Measurements from ENCODE around the gene LYRM7. TPM values are rescaled to one million over a fixed set of nuclear protein-coding genes. Genes with fewer than 3 reads are reported as not detected.
"Not testable (repeated sequence)": the region's sequence is repeated elsewhere in the genome, so short reads cannot be mapped to it uniquely, and the experiment has no call there.

Gene LYRM7
- total and polyA plus RNA-seq, 2 donors (not counting 1 experiment from before 2014, with no cell fraction given): 4.8 to 6.9 TPM

GRCh38 chr5:131246504-131246903 is 75.8 kb downstream of the LYRM7 start:
- no peaks in the 10 kb centered on the region for H3K79me2 ChIP-seq (ENCODE audit: control insufficient read depth, insufficient read depth, low read length)
- TF ChIP-seq EZH2 (IDR thresholded peaks at IDR 0.05; ENCODE audit: low read length, missing control alignments): no peak
- no peaks in the 10 kb centered on the region for H3K4me1 ChIP-seq (ENCODE audit: control insufficient read depth, extremely low read depth, insufficient read depth, low read length)
- no peak overlapping the region for H3K4me3 ChIP-seq (replicated peaks in 1 of 4; ENCODE audit: control extremely low read depth in 1 of 4, insufficient read depth in 1 of 4, low read depth in 3 of 4, low read length in 4 of 4)
- H3K9me3 ChIP-seq (ENCODE audit: control insufficient read depth, insufficient read depth, low read depth, low read length): no peaks in the 10 kb centered on the region
- H3K9ac ChIP-seq (ENCODE audit: insufficient read depth, low read length): no peak overlapping the region
- no peak overlapping the region for H2AFZ ChIP-seq (ENCODE audit: low read length)
- DNase-seq (ENCODE audit: low read depth in 2 of 2): no peak
- no peaks in the 10 kb centered on the region for H3K36me3 ChIP-seq (ENCODE audit: control insufficient read depth, insufficient read depth, low read length)
- no peaks in the 10 kb centered on the region for H4K20me1 ChIP-seq (ENCODE audit: control insufficient read depth, extremely low read depth, insufficient read depth, low read length)
- no peaks in the 10 kb centered on the region for H3K27me3 ChIP-seq (ENCODE audit: control insufficient read depth, insufficient read depth, low read length)
- no peak overlapping the region for H3K4me2 ChIP-seq (ENCODE audit: extremely low read depth, insufficient read depth, low read length)
- H3K27ac ChIP-seq (ENCODE audit: insufficient read depth, low read length): no peak overlapping the region

GRCh38 chr5:131250751-131251475 is 80.2 kb downstream of the LYRM7 start:
- no peak overlapping the region for H3K4me3 ChIP-seq (replicated peaks in 1 of 4; ENCODE audit: control extremely low read depth in 1 of 4, insufficient read depth in 1 of 4, low read depth in 3 of 4, low read length in 4 of 4)
- H3K4me1 ChIP-seq (ENCODE audit: control insufficient read depth, extremely low read depth, insufficient read depth, low read length): no peaks in the 10 kb centered on the region
- TF ChIP-seq, protein P1, sequence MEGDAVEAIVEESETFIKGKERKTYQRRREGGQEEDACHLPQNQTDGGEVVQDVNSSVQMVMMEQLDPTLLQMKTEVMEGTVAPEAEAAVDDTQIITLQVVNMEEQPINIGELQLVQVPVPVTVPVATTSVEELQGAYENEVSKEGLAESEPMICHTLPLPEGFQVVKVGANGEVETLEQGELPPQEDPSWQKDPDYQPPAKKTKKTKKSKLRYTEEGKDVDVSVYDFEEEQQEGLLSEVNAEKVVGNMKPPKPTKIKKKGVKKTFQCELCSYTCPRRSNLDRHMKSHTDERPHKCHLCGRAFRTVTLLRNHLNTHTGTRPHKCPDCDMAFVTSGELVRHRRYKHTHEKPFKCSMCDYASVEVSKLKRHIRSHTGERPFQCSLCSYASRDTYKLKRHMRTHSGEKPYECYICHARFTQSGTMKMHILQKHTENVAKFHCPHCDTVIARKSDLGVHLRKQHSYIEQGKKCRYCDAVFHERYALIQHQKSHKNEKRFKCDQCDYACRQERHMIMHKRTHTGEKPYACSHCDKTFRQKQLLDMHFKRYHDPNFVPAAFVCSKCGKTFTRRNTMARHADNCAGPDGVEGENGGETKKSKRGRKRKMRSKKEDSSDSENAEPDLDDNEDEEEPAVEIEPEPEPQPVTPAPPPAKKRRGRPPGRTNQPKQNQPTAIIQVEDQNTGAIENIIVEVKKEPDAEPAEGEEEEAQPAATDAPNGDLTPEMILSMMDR (conservative IDR thresholded peaks at IDR 0.05 in 1 of 2, IDR thresholded peaks at IDR 0.05 in 1 of 2; ENCODE audit: low read depth in 1 of 2, low read length in 2 of 2): no peak
- TF ChIP-seq EZH2 (IDR thresholded peaks at IDR 0.05; ENCODE audit: low read length, missing control alignments): no peak
- H3K4me2 ChIP-seq (ENCODE audit: extremely low read depth, insufficient read depth, low read length): no peak overlapping the region
- H3K36me3 ChIP-seq (ENCODE audit: control insufficient read depth, insufficient read depth, low read length): no peaks in the 10 kb centered on the region
- no peaks in the 10 kb centered on the region for H4K20me1 ChIP-seq (ENCODE audit: control insufficient read depth, extremely low read depth, insufficient read depth, low read length)
- no peak overlapping the region for H2AFZ ChIP-seq (ENCODE audit: low read length)
- DNase-seq (ENCODE audit: low read depth in 2 of 2): no peak
- no peaks in the 10 kb centered on the region for H3K9me3 ChIP-seq (ENCODE audit: control insufficient read depth, insufficient read depth, low read depth, low read length)
- no peaks in the 10 kb centered on the region for H3K79me2 ChIP-seq (ENCODE audit: control insufficient read depth, insufficient read depth, low read length)
- no peak overlapping the region for H3K9ac ChIP-seq (ENCODE audit: insufficient read depth, low read length)
- no peak overlapping the region for H3K27ac ChIP-seq (ENCODE audit: insufficient read depth, low read length)
- H3K27me3 ChIP-seq (ENCODE audit: control insufficient read depth, insufficient read depth, low read length): no peaks in the 10 kb centered on the region

DNA sequence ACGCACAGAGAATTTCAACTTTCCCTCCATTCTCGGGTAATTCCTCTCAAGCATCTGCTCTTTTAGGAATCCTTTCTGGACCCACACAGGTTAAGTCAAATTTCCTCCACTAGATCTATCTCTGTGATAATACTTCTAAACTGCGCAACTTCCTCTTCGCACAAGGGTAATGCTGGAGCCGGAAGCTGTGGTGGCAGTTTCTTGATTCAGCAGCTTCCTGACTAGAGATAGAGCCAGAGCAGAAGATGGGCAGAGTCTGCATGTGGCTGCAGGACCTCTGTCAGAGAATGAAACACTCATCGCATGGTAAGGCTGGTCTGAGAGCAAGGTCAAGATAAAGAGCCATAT is 82.1 kb downstream of the LYRM7 start:
- Histone ChIP-seq H3K9ac (ENCODE audit: insufficient read depth, low read length) (no peak overlapping the region), H3K36me3 (ENCODE audit: control insufficient read depth, insufficient read depth, low read length) (no peaks in the 10 kb centered on the region), H3K27ac (ENCODE audit: insufficient read depth, low read length) (no peak overlapping the region), H3K9me3 (ENCODE audit: control insufficient read depth, insufficient read depth, low read depth, low read length) (no peaks in the 10 kb centered on the region), H3K27me3 (ENCODE audit: control insufficient read depth, insufficient read depth, low read length) (no peaks in the 10 kb centered on the region), H3K4me2 (ENCODE audit: extremely low read depth, insufficient read depth, low read length) (no peak overlapping the region), H3K4me3 (replicated peaks in 1 of 4; ENCODE audit: control extremely low read depth in 1 of 4, insufficient read depth in 1 of 4, low read depth in 3 of 4, low read length in 4 of 4) (no peak overlapping the region), H3K79me2 (ENCODE audit: control insufficient read depth, insufficient read depth, low read length) (no peaks in the 10 kb centered on the region), H2AFZ (ENCODE audit: low read length) (no peak overlapping the region), H4K20me1 (ENCODE audit: control insufficient read depth, extremely low read depth, insufficient read depth, low read length) (no peaks in the 10 kb centered on the region), H3K4me1 (ENCODE audit: control insufficient read depth, extremely low read depth, insufficient read depth, low read length) (no peaks in the 10 kb centered on the region)
- TF ChIP-seq, protein P1 (conservative IDR thresholded peaks at IDR 0.05 in 1 of 2, IDR thresholded peaks at IDR 0.05 in 1 of 2; ENCODE audit: low read depth in 1 of 2, low read length in 2 of 2): no peak
- no peak for TF ChIP-seq EZH2 (IDR thresholded peaks at IDR 0.05; ENCODE audit: low read length, missing control alignments)
- DNase-seq (ENCODE audit: low read depth in 2 of 2): no peak

- H3K36me3 ChIP-seq (ENCODE audit: control insufficient read depth, insufficient read depth, low read length); H2AFZ ChIP-seq (ENCODE audit: low read length); H3K4me3 ChIP-seq (replicated peaks in 1 of 4; ENCODE audit: control extremely low read depth in 1 of 4, insufficient read depth in 1 of 4, low read depth in 3 of 4, low read length in 4 of 4); H3K9me3 ChIP-seq (ENCODE audit: control insufficient read depth, insufficient read depth, low read depth, low read length); H3K27me3 ChIP-seq (ENCODE audit: control insufficient read depth, insufficient read depth, low read length); H3K9ac ChIP-seq (ENCODE audit: insufficient read depth, low read length); H3K27ac ChIP-seq (ENCODE audit: insufficient read depth, low read length); H4K20me1 ChIP-seq (ENCODE audit: control insufficient read depth, extremely low read depth, insufficient read depth, low read length); H3K4me2 ChIP-seq (ENCODE audit: extremely low read depth, insufficient read depth, low read length); H3K79me2 ChIP-seq (ENCODE audit: control insufficient read depth, insufficient read depth, low read length); DNase-seq (ENCODE audit: low read depth in 2 of 2); H3K4me1 ChIP-seq (ENCODE audit: control insufficient read depth, extremely low read depth, insufficient read depth, low read length): not testable (repeated sequence)
Observed at GRCh38 chr5:131254025-131254424, 83.3 kb downstream of the LYRM7 start.
